ENCODE measurements around the gene POLR1A.
A peak's percentile ranks its signal among the peaks of the same experiment; 100 is the strongest.

Gene POLR1A

GRCh38 chr2:86064006-86064405 is 41.7 kb downstream of the POLR1A start:
- no peak for DNase-seq

GRCh38 chr2:86062043-86062442 is 43.6 kb downstream of the POLR1A start:
- no peak for DNase-seq

- DNase-seq = no peak
Observed at GRCh38 chr2:86056590-86057331, 48.9 kb downstream of the POLR1A start.

- no peak for DNase-seq
Observed at GRCh38 chr2:86055314-86055713, 50.4 kb downstream of the POLR1A start.

GRCh38 chr2:86054535-86055082 is 51.1 kb downstream of the POLR1A start:
- peak; percentile 83 for DNase-seq

GRCh38 chr2:86053166-86053565 is 52.5 kb downstream of the POLR1A start:
- DNase-seq = no peak

GRCh38 chr2:86052676-86053075 is 53.0 kb downstream of the POLR1A start:
- DNase-seq = no peak

- DNase-seq = no peak
Observed at GRCh38 chr2:86052265-86052664, 53.4 kb downstream of the POLR1A start.

GRCh38 chr2:86050301-86050700 is 55.4 kb downstream of the POLR1A start:
- DNase-seq = no peak

GRCh38 chr2:86049529-86049928 is 56.2 kb downstream of the POLR1A start:
- DNase-seq = no peak

- no peak for DNase-seq
Observed at GRCh38 chr2:86048888-86049287, 56.8 kb downstream of the POLR1A start.

GRCh38 chr2:86048383-86048701 is 57.3 kb downstream of the POLR1A start:
- DNase-seq = no peak

GRCh38 chr2:86047575-86048382 is 57.9 kb downstream of the POLR1A start:
- no peak for DNase-seq

GRCh38 chr2:86045541-86045940 is 60.1 kb downstream of the POLR1A start:
- DNase-seq = no peak

- no peak for DNase-seq
Observed at GRCh38 chr2:86044614-86045013, 61.1 kb downstream of the POLR1A start.

- no peak for DNase-seq
Observed at GRCh38 chr2:86044045-86044444, 61.6 kb downstream of the POLR1A start.

- no peak for DNase-seq
Observed at GRCh38 chr2:86042256-86043168, 63.2 kb downstream of the POLR1A start.

- DNase-seq = no peak
Observed at GRCh38 chr2:86039963-86040655, 65.6 kb downstream of the POLR1A start.

GRCh38 chr2:86039178-86039962 is 66.3 kb downstream of the POLR1A start:
- no peak for DNase-seq

GRCh38 chr2:86038291-86039081 is 67.2 kb downstream of the POLR1A start:
- peak; percentile 63 for DNase-seq

All from fibroblast of skin of abdomen (primary cell).